Suppressor macrophage (primary cell): ENCODE data around the gene FGF19.

ENCODE experiments used
- DNase-seq, 4 experiments: peaks; one replicate each; pipeline ENCODE4 v3.0.0-alpha.2; 2020 to 2022
- total RNA-seq, 17 experiments: gene quantifications; one replicate each; lab custom pipeline; 2026; ENCODE audit warnings: mixed read lengths in 6 of 17, inconsistent platforms in 3 of 17; lab: John Stamatoyannopoulos, UW

FGF19 gene
- total RNA-seq = 0 to 1.2 (median 0) reads per million in 17 experiments

- DNase-seq = no peak
Observed at GRCh38 chr11:69703768-69704507, at the start of gene FGF19. Gene FGF19 (minus strand): TSS chr11:69704022. CDS start chr11:69703876, 146 bp downstream.

- DNase-seq = no peak
Observed at GRCh38 chr11:69752890-69753289, 49.1 kb upstream of the FGF19 start.

- no peak for DNase-seq
Observed at GRCh38 chr11:69750875-69751597, 47.2 kb upstream of the FGF19 start.

GRCh38 chr11:69750108-69750850 lies 46.5 kb upstream of the FGF19 start:
- no peak for DNase-seq

GRCh38 chr11:69748637-69749036 lies 44.8 kb upstream of the FGF19 start:
- no peak for DNase-seq

- DNase-seq = no peak
Observed at GRCh38 chr11:69746752-69747742, 43.2 kb upstream of the FGF19 start.

- DNase-seq = no peak
Observed at GRCh38 chr11:69746140-69746539, 42.3 kb upstream of the FGF19 start.

- DNase-seq = no peak
Observed at GRCh38 chr11:69745201-69745600, 41.4 kb upstream of the FGF19 start.

GRCh38 chr11:69744435-69744834 lies 40.6 kb upstream of the FGF19 start:
- no peak for DNase-seq

GRCh38 chr11:69734841-69735240 lies 31.0 kb upstream of the FGF19 start:
- DNase-seq = no peak

GRCh38 chr11:69734367-69734766 lies 30.5 kb upstream of the FGF19 start:
- no peak for DNase-seq

GRCh38 chr11:69732910-69733309 lies 29.1 kb upstream of the FGF19 start:
- no peak for DNase-seq

- DNase-seq = no peak
Observed at GRCh38 chr11:69731110-69731509, 27.3 kb upstream of the FGF19 start.

- DNase-seq = no peak
Observed at GRCh38 chr11:69730500-69730899, 26.7 kb upstream of the FGF19 start.

GRCh38 chr11:69729252-69729651 lies 25.4 kb upstream of the FGF19 start:
- no peak for DNase-seq

- no peak for DNase-seq
Observed at GRCh38 chr11:69727266-69727665, 23.4 kb upstream of the FGF19 start.

GRCh38 chr11:69726481-69726880 lies 22.7 kb upstream of the FGF19 start:
- no peak for DNase-seq

GRCh38 chr11:69726019-69726418 lies 22.2 kb upstream of the FGF19 start:
- DNase-seq = no peak

- no peak for DNase-seq
Observed at GRCh38 chr11:69721745-69722144, 17.9 kb upstream of the FGF19 start.

GRCh38 chr11:69721106-69721505 lies 17.3 kb upstream of the FGF19 start:
- DNase-seq = no peak

GRCh38 chr11:69718912-69719311 lies 15.1 kb upstream of the FGF19 start:
- no peak for DNase-seq

GRCh38 chr11:69718147-69718546 lies 14.3 kb upstream of the FGF19 start:
- DNase-seq = peak in 2 of 4 experiments; percentile 17 to 27
